ENCODE data around the gene SOX1. TPM values are rescaled to one million over a fixed set of nuclear protein-coding genes. Genes with fewer than 3 reads are reported as not detected.

The SOX1 gene
- total and polyA plus RNA-seq, 8 donors = not detected

DNA sequence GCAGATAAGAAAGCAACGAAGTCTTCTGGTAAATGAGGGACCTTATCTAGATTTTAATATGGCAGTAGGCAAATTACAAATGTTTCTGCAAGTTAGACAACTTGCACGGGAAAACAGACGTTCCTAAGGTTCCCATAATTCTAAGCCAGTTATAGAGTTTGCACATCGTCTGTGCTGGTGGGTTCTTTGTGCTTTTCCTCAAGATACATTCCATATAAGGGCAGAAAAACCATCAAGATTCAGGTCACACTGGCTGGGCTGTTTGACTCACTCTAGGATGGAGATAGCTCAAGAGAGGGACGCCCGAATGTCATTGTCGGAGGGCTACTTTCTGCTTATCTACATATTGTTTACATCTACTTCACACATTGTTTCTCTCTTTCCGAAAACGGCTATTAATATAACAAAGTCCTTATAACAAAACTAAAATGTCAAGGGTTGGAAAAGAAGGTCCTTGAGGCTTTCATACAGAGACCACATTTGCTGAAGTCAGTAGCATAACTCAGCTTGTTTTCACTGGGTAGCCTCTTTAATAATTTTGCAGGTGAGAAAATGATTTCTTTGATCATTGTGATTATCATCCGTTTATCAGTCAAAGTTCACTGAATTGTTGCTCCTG lies 44.4 kb downstream of the SOX1 start:
- intact Hi-C loops (cut with DNase I; ENCODE audit: low total_unique reads) = no loop called here
- Histone ChIP-seq H3K4me3 (no peak overlapping the region), H3K27ac (no peak overlapping the region), H3K36me3 (no peaks in the 10 kb centered on the region), H3K9me3 (no peaks in the 10 kb centered on the region), H3K27me3 (peaks cover 0 to 94% (median 27%) of the 10 kb centered on the region in 3 donors), H3K4me1 (peaks cover 0 to 4% (median 0%) of the 10 kb centered on the region in 4 donors)
- 31 to 53% (median 35%) methylated on average over 10 of the region's 10 CpGs for WGBS, 5 donors
- TF ChIP-seq EP300 (IDR thresholded peaks at IDR 0.05) (no peak), POLR2A (IDR thresholded peaks at IDR 0.05) (no peak), CTCF (IDR thresholded peaks at IDR 0.05) (no peak), POLR2AphosphoS5 (IDR thresholded peaks at IDR 0.05) (no peak)
- peak in 1 of 2 donors; percentile 21 for DNase-seq

DNA sequence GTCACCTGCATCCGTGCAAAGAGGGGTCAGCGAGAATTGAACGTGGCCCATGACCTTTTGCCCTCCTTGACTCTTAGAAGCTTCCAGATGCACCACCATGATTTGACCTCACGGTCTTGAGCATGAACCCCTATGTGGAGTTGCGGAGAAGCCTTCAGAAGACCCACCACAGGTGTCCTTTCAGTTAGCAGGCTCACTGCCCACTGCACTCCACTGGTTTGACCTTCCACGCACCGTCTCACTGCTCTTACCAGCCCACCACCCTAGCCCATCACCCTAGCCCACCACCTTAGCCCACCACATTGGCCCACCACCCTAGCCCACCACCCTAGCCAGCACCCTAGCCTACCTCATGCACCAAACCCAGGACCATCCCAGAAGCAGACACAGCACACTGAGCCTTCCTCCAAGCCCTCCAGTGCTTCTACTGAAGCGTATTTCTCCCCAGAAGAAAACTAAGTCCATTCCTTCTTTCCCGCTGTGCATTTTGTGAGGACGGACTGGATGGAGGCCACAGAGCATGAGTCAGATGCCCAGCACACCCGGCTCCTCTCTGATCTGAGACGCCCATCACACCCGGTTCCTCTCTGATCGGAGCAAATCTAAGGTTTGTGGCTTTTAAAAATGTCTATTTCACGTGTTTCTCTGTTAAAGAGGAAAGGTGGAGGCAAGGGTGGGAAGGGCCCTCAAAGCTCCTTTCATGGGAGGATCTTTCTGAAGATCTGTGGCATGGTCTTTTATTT lies 45.8 kb downstream of the SOX1 start:
- intact Hi-C loops (cut with DNase I; ENCODE audit: low total_unique reads) = no loop called here
- 78 to 87% (median 83%) methylated on average over 15 of the region's 15 CpGs for whole genome bisulfite sequencing, 5 donors
- Histone ChIP-seq H3K36me3 (no peaks in the 10 kb centered on the region), H3K27me3 (peaks cover 0 to 94% (median 14%) of the 10 kb centered on the region in 3 donors), H3K4me3 (no peak overlapping the region), H3K4me1 (no peaks in the 10 kb centered on the region), H3K27ac (no peak overlapping the region), H3K9me3 (no peaks in the 10 kb centered on the region)
- no peak for TF ChIP-seq EP300 (IDR thresholded peaks at IDR 0.05)
- no peak for TF ChIP-seq POLR2AphosphoS5 (IDR thresholded peaks at IDR 0.05)
- no peak for TF ChIP-seq POLR2A (IDR thresholded peaks at IDR 0.05)
- no peak for TF ChIP-seq CTCF (IDR thresholded peaks at IDR 0.05)
- DNase-seq = no peak

GRCh38 chr13:112113348-112113747 lies 46.4 kb downstream of the SOX1 start:
- Histone ChIP-seq H3K27me3 (peaks cover 0 to 94% (median 7%) of the 10 kb centered on the region in 3 donors), H3K9me3 (no peaks in the 10 kb centered on the region), H3K36me3 (no peaks in the 10 kb centered on the region), H3K27ac (no peak overlapping the region), H3K4me3 (no peak overlapping the region), H3K4me1 (no peaks in the 10 kb centered on the region)
- TF ChIP-seq POLR2A (IDR thresholded peaks at IDR 0.05) (no peak), EP300 (IDR thresholded peaks at IDR 0.05) (no peak), POLR2AphosphoS5 (IDR thresholded peaks at IDR 0.05) (no peak), CTCF (IDR thresholded peaks at IDR 0.05) (no peak)
- intact Hi-C loops (cut with DNase I; ENCODE audit: low total_unique reads) = no loop called here
- no peak for DNase-seq
- 62 to 79% (median 70%) methylated on average over 7 of the region's 7 CpGs for WGBS, 5 donors

GRCh38 chr13:112113851-112114250 lies 46.9 kb downstream of the SOX1 start:
- Histone ChIP-seq H3K4me3 (no peak overlapping the region), H3K4me1 (no peaks in the 10 kb centered on the region), H3K9me3 (no peaks in the 10 kb centered on the region), H3K27ac (no peak overlapping the region), H3K27me3 (peaks cover 0 to 94% (median 5%) of the 10 kb centered on the region in 3 donors), H3K36me3 (no peaks in the 10 kb centered on the region)
- intact Hi-C loops (cut with DNase I; ENCODE audit: low total_unique reads) = no loop called here
- 64 to 90% (median 70%) methylated on average over 3 to 4 of the region's 4 CpGs for WGBS, 5 donors
- no peak for DNase-seq
- TF ChIP-seq CTCF (IDR thresholded peaks at IDR 0.05) = no peak
- no peak for TF ChIP-seq POLR2A (IDR thresholded peaks at IDR 0.05)
- TF ChIP-seq EP300 (IDR thresholded peaks at IDR 0.05) = no peak
- TF ChIP-seq POLR2AphosphoS5 (IDR thresholded peaks at IDR 0.05) = no peak
